WTC11 (cell line): ENCODE results near the gene NEDD4. TPM values are rescaled to one million over a fixed set of nuclear protein-coding genes. Genes with fewer than 3 reads are reported as not detected.

ENCODE experiments used
- ATAC-seq: fragments of 200-7000 bp; cut with Tn5 transposase; 2 replicates; pipeline ENCODE4 v1.10.0; 2021; ENCODE audit warnings: mild to moderate bottlenecking, moderate library complexity
- CTCF ChIA-PET: fragments of 300-600 bp; sonication (Branson Sonifier 250); formaldehyde crosslinking; loops from one replicate; lab custom pipeline; 2021; ENCODE audit warnings: antibody characterized with exemption; lab: Charles Lee
- POLR2A ChIA-PET: fragments of 350-600 bp; sonication (Branson Sonifier 250); formaldehyde crosslinking; loops from one replicate; lab custom pipeline; 2021; ENCODE audit warnings: antibody characterized with exemption; lab: Charles Lee
- DNase-seq: peaks from one replicate; pipeline ENCODE4 v3.0.0; 2021; ENCODE audit warnings: low spot score
- H3K27ac Mint-ChIP-seq: 2 replicates; pipeline ENCODE4 v1.8.0; 2021; ENCODE audit warnings: mixed read lengths
- H3K27me3 Mint-ChIP-seq: 2 replicates; pipeline ENCODE4 v1.8.0; 2021; ENCODE audit warnings: low read depth, mild to moderate bottlenecking, moderate library complexity, mixed read lengths
- H3K36me3 Mint-ChIP-seq: 2 replicates; pipeline ENCODE4 v1.8.0; 2021; ENCODE audit warnings: mixed read lengths
- H3K4me1 Mint-ChIP-seq: 2 replicates; pipeline ENCODE4 v1.8.0; 2022; ENCODE audit warnings: mixed read lengths
- H3K4me3 Mint-ChIP-seq: 2 replicates; pipeline ENCODE4 v1.8.0; 2021; ENCODE audit warnings: mild to moderate bottlenecking, moderate library complexity, mixed read lengths
- H3K9me3 Mint-ChIP-seq: 2 replicates; pipeline ENCODE4 v1.8.0; 2021; ENCODE audit warnings: mixed read lengths
- ARID4B ChIP-seq: sonication (generic); formaldehyde crosslinking; IDR thresholded peaks from 2 replicates; pipeline ENCODE4 v1.8.0; 2023; ENCODE audit warnings: missing genetic modification reagents, mild to moderate bottlenecking, borderline replicate concordance
- CBFB ChIP-seq: sonication (generic); formaldehyde crosslinking; IDR thresholded peaks from 2 replicates; pipeline ENCODE4 v1.8.1; 2022; ENCODE audit warnings: mild to moderate bottlenecking, low read depth, missing genetic modification reagents
- FOXP4 ChIP-seq: sonication (generic); formaldehyde crosslinking; IDR thresholded peaks from 2 replicates; pipeline ENCODE4 v1.8.0; 2022; ENCODE audit warnings: mild to moderate bottlenecking, missing genetic modification reagents
- GABPB1 ChIP-seq: sonication (generic); formaldehyde crosslinking; IDR thresholded peaks from 2 replicates; pipeline ENCODE4 v1.8.1; 2023; ENCODE audit warnings: mild to moderate bottlenecking, missing genetic modification reagents
- NR2C2 ChIP-seq: sonication (generic); formaldehyde crosslinking; IDR thresholded peaks from 2 replicates; pipeline ENCODE4 v1.8.0; 2022; ENCODE audit warnings: mild to moderate bottlenecking, missing genetic modification reagents
- PRDM15 ChIP-seq: sonication (generic); formaldehyde crosslinking; IDR thresholded peaks from 2 replicates; pipeline ENCODE4 v1.8.0; 2022; ENCODE audit warnings: missing genetic modification reagents
- USF1 ChIP-seq: sonication (generic); formaldehyde crosslinking; IDR thresholded peaks from 2 replicates; pipeline ENCODE4 v1.8.0; 2022; ENCODE audit warnings: mild to moderate bottlenecking, missing genetic modification reagents
- ZNF425 ChIP-seq: fragments of 250-450 bp; sonication (Bioruptor Pico); conservative IDR thresholded peaks from 2 replicates; pipeline ENCODE4 v1.9.0; 2021; ENCODE audit warnings: mild to moderate bottlenecking
- ZNF512 ChIP-seq: sonication (generic); formaldehyde crosslinking; IDR thresholded peaks from 2 replicates; pipeline ENCODE4 v1.8.1; 2022; ENCODE audit warnings: missing genetic modification reagents, borderline replicate concordance
- ZNF671 ChIP-seq: fragments of 250-450 bp; sonication (Bioruptor Pico); IDR thresholded peaks from 2 replicates; pipeline ENCODE4 v1.8.0; 2021; ENCODE audit warnings: mild to moderate bottlenecking
- total RNA-seq: library from RNA; stranded (reverse); gene quantifications from 3 replicates; pipeline ENCODE4 v1.2.3, GENCODE V29; 2021

NEDD4 gene
- total RNA-seq, 1 experiment from 2014 or later = 4.5 TPM

- ATAC-seq (no peak), DNase-seq (no peak)
- Mint-ChIP-seq H3K36me3 (peaks cover 2% of the 10 kb centered on the region), H3K27ac (no peak overlapping the region), H3K9me3 (no peaks in the 10 kb centered on the region), H3K4me3 (no peak overlapping the region), H3K27me3 (peaks cover 35% of the 10 kb centered on the region), H3K4me1 (peaks cover 16% of the 10 kb centered on the region)
- CTCF ChIA-PET = interaction anchor here (1.4 kb wide), 1 partner anchor 63 kb away, joined by 3 read pairs; no protein-coding TSS in a partner anchor
- POLR2A ChIA-PET = interaction anchor here (0.6 kb wide), 1 partner anchor 311 kb away, joined by 3 read pairs; no protein-coding TSS in a partner anchor
- TF ChIP-seq ZNF671 (CRISPR knock-in tag) = no peak
- TF ChIP-seq NR2C2 (CRISPR knock-in tag) = no peak
- no peak for TF ChIP-seq GABPB1
- no peak for TF ChIP-seq ZNF425 (CRISPR knock-in tag)
- no peak for TF ChIP-seq FOXP4 (CRISPR knock-in tag)
- no peak for TF ChIP-seq CBFB (CRISPR knock-in tag)
- no peak for TF ChIP-seq ARID4B
- no peak for TF ChIP-seq PRDM15 (CRISPR knock-in tag)
- no peak for TF ChIP-seq ZNF512 (CRISPR knock-in tag)
- no peak for TF ChIP-seq USF1 (CRISPR knock-in tag)
Observed at GRCh38 chr15:55990516-55990915, 2.9 kb downstream of the NEDD4 start.
